Gastrocnemius medialis (tissue), 4 donors: ENCODE measurements around the gene INAFM2. TPM values are rescaled to one million over a fixed set of nuclear protein-coding genes. Genes with fewer than 3 reads are reported as not detected.

Experiments
- ATAC-seq, 2 donors: fragments of 150-250 bp; one replicate each; pipeline ENCODE4 v1.9.1; 2016
- DNase-seq, 2 donors: peaks; one replicate each; pipeline ENCODE4 v3.0.0-alpha.2; 2019
- H3K27ac ChIP-seq, 4 donors: fragments of 200-600 bp; sonication (generic); 1 replicate in 1 of 4; 2 replicates in 3 of 4; pipeline ENCODE4 v1.5.1; 2016 to 2018; ENCODE audit warnings: mild to moderate bottlenecking in 2 of 4, moderate library complexity in 1 of 4
- H3K27me3 ChIP-seq, 3 donors: fragments of 200-600 bp; sonication (generic) in 2 of 3; 1 replicate in 1 of 3; 2 replicates in 2 of 3; pipeline versions ENCODE4 v1.5.1 to v1.6.0; 2016 to 2019; ENCODE audit warnings: mild to moderate bottlenecking in 1 of 3, moderate library complexity in 1 of 3
- H3K36me3 ChIP-seq, 2 donors: fragments of 200-600 bp; sonication (generic) in 1 of 2; one replicate each; pipeline ENCODE4 v1.5.1; 2017 to 2018
- H3K4me1 ChIP-seq, 2 donors: fragments of 200-600 bp; sonication (generic) in 1 of 2; one replicate each; pipeline ENCODE4 v1.5.1; 2016 to 2017; ENCODE audit warnings: mild to moderate bottlenecking in 2 of 2
- H3K4me3 ChIP-seq, 4 donors: fragments of 200-600 bp; sonication (generic) in 3 of 4; 1 replicate in 1 of 4; 2 replicates in 3 of 4; pipeline ENCODE4 v1.5.1; 2016 to 2019; ENCODE audit warnings: mild to moderate bottlenecking in 2 of 4
- H3K9me3 ChIP-seq, 3 donors: fragments of 200-600 bp; sonication (generic) in 2 of 3; 1 replicate in 1 of 3; 2 replicates in 2 of 3; pipeline ENCODE4 v1.5.1; 2016 to 2019
- CTCF ChIP-seq, 5 experiments: fragments of 450-650 bp in 3 of 5; fragments of 200-600 bp in 2 of 5; sonication (generic) in 2 of 5; IDR thresholded peaks in 4 of 5; conservative IDR thresholded peaks in 1 of 5; 1 replicate in 4 of 5; 2 replicates in 1 of 5; pipeline ENCODE4 v1.5.1; 2016 to 2019; ENCODE audit warnings: antibody characterized with exemption in 5 of 5, mild to moderate bottlenecking in 3 of 5, moderate library complexity in 3 of 5
- POLR2A ChIP-seq, 2 donors: fragments of 450-650 bp; IDR thresholded peaks; one replicate each; pipeline ENCODE4 v1.6.1; 2017; ENCODE audit warnings: antibody characterized with exemption in 2 of 2, mild to moderate bottlenecking in 2 of 2, moderate library complexity in 2 of 2
- in situ Hi-C, 4 donors: fragments of 200-750 bp; cut with MboI; loops; one replicate each; pipeline versions ENCODE4 v1.15.0 to v1.8.0; 2017; ENCODE audit warnings: low sequenced_read_pairs in 4 of 4
- intact Hi-C: fragments of 100-400 bp; cut with DNase I; formaldehyde crosslinking; loops from one replicate; pipeline ENCODE4 v1.15.1; 2023; ENCODE audit warnings: low total_unique reads
- total RNA-seq, 4 donors: library from RNA; depleted of rRNA; stranded (reverse); fragments of >200 nt; gene quantifications; one replicate each; pipeline versions ENCODE4 v1.1.0 to v1.2.3, GENCODE V29; 2016

The INAFM2 gene
- total RNA-seq, 4 donors from 2014 or later = 17.2 to 28.1 (median 17.7) TPM

GRCh38 chr15:40335938-40336743 lies 12.6 kb downstream of the INAFM2 start:
- H3K4me1 ChIP-seq = peaks cover 62 to 82% of the 10 kb centered on the region in 2 donors
- peaks cover 0 to 18% of the 10 kb centered on the region in 2 donors for H3K36me3 ChIP-seq
- peak overlapping the region; percentile 98 to 100 (median 99) for H3K27ac ChIP-seq
- ATAC-seq (no peak), DNase-seq (no peak)
- intact Hi-C loops (no loop called here), in situ Hi-C loops (no loop called here)
- H3K4me3 ChIP-seq = no peak overlapping the region
- no peaks in the 10 kb centered on the region for H3K27me3 ChIP-seq
- no peaks in the 10 kb centered on the region for H3K9me3 ChIP-seq
- TF ChIP-seq POLR2A (IDR thresholded peaks at IDR 0.05) (no peak), CTCF (IDR thresholded peaks at IDR 0.05 in 4 of 5, conservative IDR thresholded peaks at IDR 0.05 in 1 of 5) (no peak)

GRCh38 chr15:40336744-40337122 lies 13.2 kb downstream of the INAFM2 start:
- no peak for ATAC-seq
- in situ Hi-C loops (no loop called here), intact Hi-C loops (no loop called here)
- Histone ChIP-seq H3K27ac (peak overlapping the region; percentile 98 to 100 (median 99)), H3K4me1 (peaks cover 68 to 88% of the 10 kb centered on the region in 2 donors), H3K36me3 (peaks cover 0 to 18% of the 10 kb centered on the region in 2 donors), H3K4me3 (no peak overlapping the region), H3K27me3 (no peaks in the 10 kb centered on the region), H3K9me3 (no peaks in the 10 kb centered on the region)
- no peak for TF ChIP-seq POLR2A (IDR thresholded peaks at IDR 0.05)
- TF ChIP-seq CTCF (IDR thresholded peaks at IDR 0.05 in 4 of 5, conservative IDR thresholded peaks at IDR 0.05 in 1 of 5) = no peak
- DNase-seq = no peak

- in situ Hi-C loops = no loop called here
- Histone ChIP-seq H3K9me3 (no peaks in the 10 kb centered on the region), H3K4me1 (peaks cover 68 to 85% of the 10 kb centered on the region in 2 donors), H3K4me3 (no peak overlapping the region), H3K36me3 (peaks cover 0 to 18% of the 10 kb centered on the region in 2 donors), H3K27me3 (no peaks in the 10 kb centered on the region), H3K27ac (peak overlapping the region; percentile 98 to 100 (median 99))
- intact Hi-C loops = no loop called here
- TF ChIP-seq CTCF (IDR thresholded peaks at IDR 0.05 in 4 of 5, conservative IDR thresholded peaks at IDR 0.05 in 1 of 5) (no peak), POLR2A (IDR thresholded peaks at IDR 0.05) (no peak)
- DNase-seq = no peak
- no peak for ATAC-seq
Observed at GRCh38 chr15:40337597-40337996, 14.1 kb downstream of the INAFM2 start.

GRCh38 chr15:40338041-40338657 lies 14.7 kb downstream of the INAFM2 start:
- intact Hi-C loops = no loop called here
- ATAC-seq = no peak

More at GRCh38 chr15:40338041-40338657, 14.7 kb downstream of the INAFM2 start:
- Histone ChIP-seq H3K4me1 (peaks cover 68 to 80% of the 10 kb centered on the region in 2 donors), H3K27me3 (no peaks in the 10 kb centered on the region), H3K9me3 (no peaks in the 10 kb centered on the region), H3K36me3 (peaks cover 0 to 18% of the 10 kb centered on the region in 2 donors), H3K27ac (peak overlapping the region; percentile 98 to 100 (median 99)), H3K4me3 (peak overlapping the region in 1 of 4 donors; percentile 70)
- TF ChIP-seq CTCF (IDR thresholded peaks at IDR 0.05 in 4 of 5, conservative IDR thresholded peaks at IDR 0.05 in 1 of 5) (peak; percentile 21 to 76 (median 61)), POLR2A (IDR thresholded peaks at IDR 0.05) (no peak)
- peak; percentile 41 to 64 for DNase-seq
- in situ Hi-C loops = no loop called here
